ENCODE results near the gene ZNF665.
"Not testable (repeated sequence)": the region's sequence is repeated elsewhere in the genome, so short reads cannot be mapped to it uniquely, and the experiment has no call there.

ZNF665 gene

DNA sequence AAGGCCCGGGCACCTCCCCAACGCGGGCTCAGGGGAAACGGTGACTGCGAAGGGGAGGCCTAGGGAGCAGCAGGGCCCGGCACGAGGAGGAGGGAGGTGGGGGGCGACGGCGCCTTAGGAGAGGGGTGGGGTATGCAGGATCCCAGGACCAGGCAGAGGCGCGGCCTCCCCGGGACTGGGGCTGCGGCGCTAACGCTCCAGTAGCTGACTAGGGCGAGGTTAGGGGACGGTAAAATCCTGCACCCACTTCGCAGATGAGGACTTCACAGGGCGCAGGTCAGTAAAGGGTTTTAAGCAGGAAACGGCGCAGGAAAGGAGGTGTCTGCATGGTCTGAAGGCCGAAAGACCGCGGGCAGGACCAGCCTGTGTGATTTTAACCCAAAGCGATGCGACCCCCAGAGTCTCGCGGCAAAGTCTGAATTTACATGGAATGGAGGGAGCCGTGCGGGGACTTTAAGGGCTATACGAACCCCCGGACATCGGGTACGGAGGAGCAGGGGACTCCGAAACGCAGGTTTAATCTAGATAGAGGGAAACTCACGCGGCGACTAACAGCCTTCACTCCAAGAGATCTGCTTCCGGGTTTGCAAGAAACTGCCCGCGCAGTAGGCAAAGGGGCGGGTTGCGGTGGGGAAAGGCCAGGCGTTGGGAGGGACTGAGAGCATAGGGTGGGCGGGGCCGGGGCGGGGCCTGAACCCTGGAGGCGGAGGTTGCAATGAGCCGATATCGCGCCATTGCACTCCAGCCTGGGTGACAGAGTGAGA is at the start of gene ZNF665:
Gene ZNF665, minus strand, starts transcription at position 588 of the 764 bp plus-strand sequence. CDS start 10,460 bp downstream, outside the sequence.
- DNase-seq = peak; percentile 1

DNA sequence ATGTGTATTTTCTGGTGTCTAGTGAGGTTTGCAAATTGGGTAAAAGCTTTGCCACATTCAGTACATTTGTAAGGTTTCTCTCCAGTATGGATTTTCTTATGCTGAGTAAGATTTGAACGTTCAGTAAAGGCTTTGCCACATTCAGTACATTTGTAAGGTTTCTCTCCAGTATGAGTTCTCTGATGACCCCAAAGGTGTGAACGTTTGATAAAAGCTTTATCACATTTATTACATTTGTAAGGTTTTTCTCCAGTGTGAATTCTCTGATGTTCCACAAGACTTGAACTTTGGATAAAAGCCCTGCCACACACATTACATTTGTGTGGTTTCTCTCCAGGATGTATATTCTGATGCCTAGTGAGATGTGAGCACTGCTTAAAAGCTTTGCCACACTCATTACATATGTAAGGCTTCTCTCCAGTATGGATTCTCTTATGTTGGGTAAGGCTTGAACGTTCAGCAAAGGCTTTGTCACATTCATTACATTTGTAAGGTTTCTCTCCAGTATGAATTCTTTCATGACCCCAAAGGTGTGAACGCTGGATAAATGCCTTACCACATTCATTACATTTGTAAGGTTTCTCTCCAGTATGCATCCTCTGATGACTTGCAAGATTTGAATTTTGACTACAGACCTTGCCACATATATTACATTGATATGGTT is 44.1 kb upstream of the ZNF665 start:
- DNase-seq = no peak

DNA sequence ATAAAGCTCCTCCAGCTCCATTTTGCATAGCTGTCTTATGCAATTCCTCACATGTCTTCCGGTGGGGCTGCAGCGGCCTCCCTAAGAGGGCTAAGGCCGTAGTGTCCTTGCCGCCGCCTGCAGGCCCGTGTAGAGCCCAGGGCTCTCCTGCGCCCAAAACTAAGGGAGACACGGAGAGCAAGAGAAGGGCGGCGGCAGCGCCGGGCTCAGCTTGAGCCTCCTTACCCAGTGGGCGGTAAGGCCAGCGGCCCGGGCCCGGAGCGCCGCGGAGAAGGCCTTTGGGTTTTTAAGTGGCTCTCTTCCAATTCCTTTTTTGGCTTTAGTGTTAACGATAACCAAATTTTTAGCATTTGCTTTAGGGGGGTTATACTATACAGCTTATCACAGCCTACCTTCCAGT is 31.4 kb upstream of the ZNF665 start:
- no peak for DNase-seq

DNA sequence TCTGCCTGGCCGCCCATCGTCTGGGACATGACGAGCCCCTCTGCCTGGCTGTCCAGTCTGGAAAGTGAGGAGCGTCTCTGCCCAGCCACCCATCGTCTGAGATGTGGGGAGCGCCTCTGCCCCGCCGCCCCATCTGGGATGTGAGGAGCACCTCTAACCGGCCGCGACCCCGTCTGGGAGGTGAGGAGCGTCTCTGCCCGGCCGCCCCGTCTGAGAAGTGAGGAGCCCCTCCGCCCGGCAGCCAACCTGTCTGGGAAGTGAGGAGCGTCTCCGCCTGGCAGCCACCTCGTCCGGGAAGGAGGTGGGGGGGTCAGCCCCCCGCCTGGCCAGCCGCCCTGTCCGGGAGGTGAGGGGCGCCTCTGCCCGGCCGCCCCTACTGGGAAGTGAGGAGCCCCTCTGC is 29.6 kb upstream of the ZNF665 start:
- not testable (repeated sequence) for DNase-seq

DNA sequence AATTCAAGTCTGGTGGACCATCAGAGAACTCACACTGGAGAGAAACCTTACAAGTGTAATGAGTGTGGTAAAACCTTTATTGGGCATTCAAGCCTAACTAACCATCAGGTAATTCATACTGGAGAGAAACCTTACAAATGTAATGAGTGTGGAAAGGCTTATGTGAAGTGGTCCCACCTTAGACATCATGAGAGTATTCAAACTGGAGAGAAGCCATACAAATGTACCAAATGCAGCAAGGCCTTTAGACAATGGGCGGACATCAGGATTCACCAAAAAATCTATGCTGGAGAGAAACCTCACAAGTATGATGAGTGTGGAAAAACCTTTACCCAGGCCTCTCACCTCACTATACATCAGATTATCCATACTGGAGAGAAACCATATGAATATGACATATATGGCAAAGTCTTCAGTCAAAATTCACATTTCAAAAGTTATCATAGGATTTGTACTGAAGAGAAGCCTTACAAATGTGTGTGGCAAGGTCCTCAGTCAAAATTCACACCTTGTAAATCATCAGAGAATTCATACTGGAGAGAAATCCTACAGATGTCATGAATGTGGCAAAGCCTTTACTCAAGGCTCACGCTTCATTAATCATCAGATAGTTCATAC is 19.7 kb upstream of the ZNF665 start:
- no peak for DNase-seq

DNA sequence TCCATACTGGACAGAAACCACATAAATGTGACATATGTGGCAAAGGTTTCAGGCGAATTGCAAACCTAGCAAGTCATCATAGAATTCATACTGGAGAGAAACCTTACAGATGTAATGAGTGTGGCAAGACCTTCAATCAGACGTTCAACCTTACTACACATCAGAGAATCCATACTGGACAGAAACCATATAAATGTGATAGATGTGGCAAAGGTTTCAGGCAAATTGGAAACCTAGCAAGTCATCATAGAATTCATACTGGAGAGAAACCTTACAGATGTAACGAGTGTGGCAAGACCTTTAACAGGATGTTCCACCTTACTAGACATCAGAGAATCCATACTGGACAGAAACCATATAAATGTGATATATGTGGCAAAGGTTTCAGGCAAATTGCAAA is 18.4 kb upstream of the ZNF665 start:
- DNase-seq = not testable (repeated sequence)

DNA sequence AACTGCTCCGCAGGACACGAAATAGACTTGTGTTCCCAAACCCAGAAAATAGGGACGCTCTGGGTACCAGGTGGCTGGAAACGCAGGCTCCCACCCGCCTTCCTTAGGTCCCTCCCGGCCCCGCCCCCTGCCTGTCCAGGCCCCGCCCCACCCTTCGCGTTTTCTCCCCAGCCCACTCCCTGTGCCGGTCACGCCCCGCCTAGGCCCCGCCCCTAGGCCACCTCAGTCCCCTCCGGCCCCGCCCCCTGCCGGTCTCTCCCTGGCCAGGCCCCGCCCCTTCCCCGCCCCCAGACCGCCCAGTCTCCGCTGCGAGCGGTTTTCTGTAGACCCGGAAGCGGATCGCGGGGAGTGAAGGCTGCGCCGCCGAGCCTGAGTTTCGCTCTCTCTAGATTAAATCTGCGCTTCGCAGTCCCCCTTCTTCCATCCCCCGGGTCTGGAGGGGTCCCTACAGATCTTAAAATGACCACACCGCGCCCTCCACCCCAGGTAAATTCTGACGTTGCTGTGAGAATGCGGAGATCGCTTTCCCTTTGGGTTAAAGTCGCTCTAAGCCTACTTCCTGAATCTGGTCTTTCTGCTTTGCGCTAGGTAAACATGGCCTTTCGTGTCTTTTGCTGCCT is 3.7 kb upstream of the ZNF665 start:
- DNase-seq = peak; percentile 32

DNA sequence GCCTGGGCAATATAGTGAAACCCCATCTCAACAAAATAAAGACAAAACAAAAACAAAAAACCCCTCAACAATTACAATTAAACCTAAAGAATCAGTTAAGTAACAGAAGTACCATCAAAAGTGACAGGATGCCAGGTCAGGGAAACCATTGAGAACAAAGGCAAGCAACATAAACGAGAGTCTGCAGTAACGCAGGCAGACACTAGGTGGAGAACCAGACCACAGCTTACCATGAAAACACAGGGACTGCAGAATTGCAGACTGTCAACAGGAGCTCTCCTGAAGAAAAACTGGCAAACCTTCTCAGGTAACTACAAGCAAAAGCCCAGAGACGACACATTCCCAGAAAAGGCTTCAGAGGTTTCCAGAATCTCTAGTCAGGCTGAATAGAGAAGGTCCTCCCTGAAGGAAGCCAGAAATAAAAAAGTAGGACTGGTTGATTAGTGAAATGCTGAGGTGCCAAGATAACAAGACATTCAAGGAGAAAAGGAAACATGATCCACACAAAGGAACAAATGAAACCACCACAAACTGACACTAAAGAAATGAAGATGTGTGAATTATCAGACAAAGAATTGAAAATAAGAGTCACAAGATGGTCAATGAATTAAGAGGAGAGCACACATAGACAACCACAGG is 2.2 kb upstream of the ZNF665 start:
- peak; percentile 44 for DNase-seq

DNA sequence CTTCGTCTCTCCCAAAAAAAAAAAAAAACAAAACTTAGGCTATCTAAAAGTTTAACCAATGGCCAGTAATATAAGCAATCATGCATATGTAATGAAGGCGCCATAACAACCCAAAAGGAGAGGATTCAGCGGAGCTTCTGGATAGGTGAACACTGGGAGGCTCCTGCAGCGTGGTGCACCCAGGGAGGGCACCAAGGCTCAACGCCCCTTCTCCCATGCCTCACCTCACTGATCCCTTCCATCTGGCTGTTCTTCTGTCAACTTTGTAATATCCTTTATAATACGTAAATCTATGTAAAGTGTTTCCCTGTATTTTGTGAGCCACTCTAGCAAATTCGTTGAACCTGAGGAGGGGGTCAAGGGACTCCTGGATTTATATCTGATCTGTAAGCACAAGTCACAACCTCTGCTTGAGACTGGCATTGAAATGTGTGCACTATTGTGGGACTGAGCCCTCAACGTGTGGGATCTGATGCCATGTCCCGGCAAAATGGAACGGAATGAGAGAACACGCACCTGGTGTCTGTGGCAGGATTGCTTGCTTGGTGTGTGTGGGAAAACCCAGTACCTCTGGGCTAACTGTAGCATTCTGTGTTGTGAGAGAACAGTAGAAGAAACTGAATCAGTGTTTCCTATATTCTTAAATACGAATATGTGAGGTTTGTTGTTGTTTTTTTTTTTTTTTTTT is 521 bp upstream of the ZNF665 start:
- no peak for DNase-seq

DNA sequence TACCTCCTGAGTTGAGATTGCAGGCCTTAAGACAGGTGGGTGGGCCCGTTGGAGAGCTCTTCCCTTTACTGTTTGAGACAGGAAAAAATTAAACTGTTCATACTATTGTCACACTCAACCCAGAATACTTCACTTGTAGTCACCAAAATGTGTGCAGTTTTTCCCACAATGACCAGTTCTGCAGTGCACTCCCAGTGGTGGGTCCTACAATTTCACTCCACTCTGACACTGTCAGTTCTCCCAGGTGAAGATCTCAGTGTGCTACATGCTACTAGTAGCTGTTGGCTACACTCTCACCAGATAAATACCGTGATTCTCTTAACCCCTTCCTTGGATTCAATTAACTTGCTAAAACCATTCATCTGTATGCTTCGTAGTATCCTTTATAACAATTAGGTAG is 2.9 kb downstream of the ZNF665 start:
- no peak for DNase-seq

DNA sequence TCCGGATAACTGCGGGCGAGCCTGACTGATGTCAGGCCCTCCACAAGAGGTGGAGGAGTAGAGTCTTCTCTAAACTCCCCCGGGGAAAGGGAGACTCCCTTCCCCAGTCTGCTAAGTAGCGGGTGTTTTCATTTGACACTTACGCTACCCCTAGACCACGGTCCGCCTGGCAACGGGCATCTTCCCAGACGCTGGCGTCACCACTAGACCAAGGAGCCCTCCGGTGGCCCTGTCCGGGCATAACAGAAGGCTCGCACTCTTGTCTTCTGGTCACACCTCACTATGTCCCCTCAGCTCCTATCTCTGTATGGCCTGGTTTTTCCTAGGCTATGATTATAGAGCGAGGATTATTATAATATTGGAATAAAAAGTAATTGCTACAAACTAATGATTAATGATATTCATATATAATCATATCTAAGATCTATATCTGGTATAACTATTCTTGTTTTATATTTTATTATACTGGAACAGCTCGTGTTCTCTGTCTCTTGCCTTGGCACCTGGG is 3.4 kb downstream of the ZNF665 start:
- not testable (repeated sequence) for DNase-seq

DNA sequence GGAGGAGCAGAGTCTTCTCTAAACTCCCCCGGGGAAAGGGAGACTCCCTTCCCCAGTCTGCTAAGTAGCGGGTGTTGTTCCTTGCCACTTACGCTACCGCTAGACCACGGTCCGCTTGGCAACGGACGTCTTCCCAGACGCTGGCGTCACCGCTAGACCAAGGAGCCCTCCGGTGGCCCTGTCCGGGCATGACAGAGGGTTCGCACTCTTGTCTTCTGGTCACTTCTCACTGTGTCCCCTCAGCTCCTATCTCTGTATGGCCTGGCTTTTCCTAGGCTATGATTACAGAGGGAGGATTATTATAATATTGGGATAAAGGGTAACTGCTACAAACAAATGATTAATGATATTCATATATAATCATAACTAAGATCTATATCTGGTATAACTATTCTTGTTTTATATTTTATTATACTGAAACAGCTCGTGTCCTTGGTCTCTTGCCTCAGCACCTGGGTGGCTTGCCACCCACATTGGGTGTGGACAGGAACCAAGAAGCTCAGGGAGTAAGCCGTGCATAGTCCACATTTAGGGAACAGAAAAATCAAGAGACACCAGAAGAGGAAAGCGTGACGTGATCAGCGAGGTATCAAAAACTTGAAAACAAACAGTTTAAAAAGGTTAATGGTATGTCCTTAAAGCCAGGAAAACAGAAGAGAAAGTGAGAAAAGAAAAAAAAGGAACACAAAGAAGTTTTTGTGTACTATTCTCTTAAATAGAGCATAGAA is 7.8 kb downstream of the ZNF665 start:
- DNase-seq = not testable (repeated sequence)

DNA sequence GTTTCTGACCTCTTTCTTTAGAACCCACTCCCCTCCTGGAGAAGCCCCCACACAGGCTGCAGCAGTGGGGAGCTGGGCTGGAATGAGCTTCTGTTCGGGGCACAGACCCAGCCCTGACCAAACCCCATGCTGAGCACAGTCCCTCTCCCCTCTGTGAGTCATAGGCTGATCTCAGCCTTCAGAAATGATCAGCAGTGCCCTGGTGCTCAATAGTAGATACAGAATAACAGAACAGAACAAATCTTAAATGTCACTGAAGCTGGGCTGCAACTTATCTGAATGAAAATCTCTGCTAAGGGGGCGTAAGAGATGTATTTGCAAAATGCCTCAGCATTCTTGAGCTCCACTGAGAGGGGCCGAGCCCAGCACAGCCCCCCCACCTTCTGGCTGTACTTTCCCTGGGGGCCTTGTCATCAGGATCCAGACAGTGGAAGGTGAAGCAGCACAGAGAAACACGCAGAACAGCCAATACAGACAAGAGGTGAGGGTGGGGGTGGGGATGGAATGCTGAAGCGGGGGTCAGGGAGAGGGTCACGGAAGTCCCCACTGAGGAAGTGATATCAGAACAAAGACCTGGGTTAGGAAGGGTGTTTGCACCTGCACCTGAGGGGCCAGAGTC is 9.9 kb downstream of the ZNF665 start:
- no peak for DNase-seq

DNA sequence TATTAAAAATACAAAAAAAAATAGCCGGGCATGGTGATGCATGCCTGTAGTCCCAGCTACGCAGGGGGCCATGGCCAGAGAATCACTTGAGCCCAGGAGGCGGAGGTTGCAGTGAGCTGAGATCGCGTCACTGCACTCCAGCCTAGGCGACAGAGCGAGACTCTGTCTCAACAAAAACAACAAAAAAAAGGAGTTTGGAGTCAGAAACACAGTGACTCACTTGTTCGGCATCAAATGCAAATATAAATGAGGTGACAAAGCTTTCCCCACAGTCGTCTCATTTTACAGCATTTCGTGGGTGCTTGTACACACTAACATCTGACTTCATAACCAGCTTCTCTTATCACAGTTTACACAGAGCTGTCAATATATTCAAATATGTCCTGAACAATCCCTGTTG is 11.0 kb downstream of the ZNF665 start:
- no peak for DNase-seq

DNA sequence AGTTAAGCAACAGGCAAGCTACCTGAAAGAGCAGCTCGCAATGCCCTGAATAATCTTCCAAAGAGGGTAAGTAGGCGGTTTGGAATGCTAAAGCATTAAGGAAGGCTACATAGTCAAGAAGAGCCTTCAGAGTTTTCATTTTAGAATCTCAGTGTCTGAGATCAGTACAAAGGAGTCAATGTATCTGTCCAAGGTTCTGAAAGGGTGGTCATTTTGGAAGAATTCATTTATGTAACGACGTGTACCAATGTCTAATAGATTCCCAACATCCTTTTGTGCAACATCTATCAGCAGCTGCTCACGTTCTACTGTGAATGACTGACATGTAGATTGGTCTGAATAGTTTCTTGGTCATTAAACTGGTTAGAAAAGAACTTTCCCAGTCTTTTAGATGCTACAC is 15.2 kb downstream of the ZNF665 start:
- DNase-seq = no peak

DNA sequence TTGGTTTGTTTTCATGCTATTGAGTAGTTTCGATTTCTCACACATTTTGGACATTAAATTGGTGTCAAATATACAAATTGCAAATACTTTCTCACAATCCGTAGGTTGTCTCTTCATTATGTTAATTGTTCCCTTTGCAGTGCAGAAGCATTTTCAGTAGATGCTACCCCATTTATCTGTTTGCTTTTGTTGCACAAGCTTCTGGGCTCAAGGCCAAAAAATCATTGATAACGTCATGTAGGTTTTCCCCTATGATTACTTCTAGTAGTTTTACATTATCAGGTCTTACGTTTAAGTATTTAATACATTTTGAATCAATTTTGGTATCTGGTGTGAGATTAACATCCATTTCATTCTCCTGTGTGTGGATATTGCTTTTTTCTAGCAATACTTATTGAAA is 20.3 kb downstream of the ZNF665 start:
- no peak for DNase-seq

DNA sequence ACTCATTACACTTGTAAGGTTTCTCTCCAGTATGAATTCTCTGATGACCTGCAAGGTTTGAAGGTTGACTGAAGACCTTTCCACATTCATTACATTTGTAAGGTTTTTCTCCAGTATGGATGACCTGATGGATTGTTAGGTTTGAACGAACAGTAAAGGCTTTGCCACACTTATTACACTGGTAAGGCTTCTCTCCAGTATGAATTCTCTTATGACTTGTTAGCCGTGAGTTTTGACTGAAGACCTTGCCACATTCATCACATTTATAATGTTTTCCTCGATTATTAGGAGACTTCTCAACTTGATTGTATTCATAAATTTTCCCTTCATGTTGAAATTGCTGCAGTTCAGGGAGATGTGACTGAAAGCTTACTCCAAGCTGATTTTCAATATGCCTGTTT is 27.5 kb downstream of the ZNF665 start:
- no peak for DNase-seq

DNA sequence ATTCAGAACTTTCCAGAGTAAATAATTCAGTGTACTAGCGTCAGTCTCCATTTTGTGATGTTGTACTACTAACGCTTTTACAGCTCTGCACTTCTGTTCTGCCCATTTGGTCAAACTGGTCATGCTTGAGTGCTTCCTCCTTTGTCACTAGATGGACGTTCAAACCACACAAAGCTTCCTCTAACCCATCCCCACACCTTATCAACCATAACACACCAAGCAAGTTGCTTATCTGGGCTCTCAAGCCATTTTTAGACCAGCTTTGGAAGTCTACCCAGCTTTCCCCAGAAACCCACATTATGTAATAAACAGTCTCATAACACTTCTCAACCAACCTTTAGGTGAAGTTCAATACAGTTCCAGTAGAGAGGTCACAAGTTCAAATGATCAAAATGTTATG is 32.0 kb downstream of the ZNF665 start:
- no peak for DNase-seq

DNA sequence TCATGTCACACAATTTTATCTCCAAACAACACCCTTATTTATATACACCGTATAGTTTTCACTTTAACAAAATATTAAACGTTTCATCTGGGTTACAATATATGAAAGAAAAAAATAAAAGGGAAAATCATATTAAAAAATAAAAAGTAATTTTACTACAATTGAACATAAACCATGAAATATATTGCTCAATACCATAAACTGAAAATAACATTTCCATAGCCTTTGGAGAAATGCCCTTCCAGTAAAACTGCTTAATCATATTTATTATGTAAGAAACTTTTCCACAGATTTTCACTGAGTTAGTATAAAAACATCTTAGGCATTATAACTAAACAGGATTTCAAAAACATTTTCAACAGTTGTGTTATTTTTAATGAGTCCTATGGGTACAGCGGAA is 32.8 kb downstream of the ZNF665 start:
- DNase-seq = no peak

DNA sequence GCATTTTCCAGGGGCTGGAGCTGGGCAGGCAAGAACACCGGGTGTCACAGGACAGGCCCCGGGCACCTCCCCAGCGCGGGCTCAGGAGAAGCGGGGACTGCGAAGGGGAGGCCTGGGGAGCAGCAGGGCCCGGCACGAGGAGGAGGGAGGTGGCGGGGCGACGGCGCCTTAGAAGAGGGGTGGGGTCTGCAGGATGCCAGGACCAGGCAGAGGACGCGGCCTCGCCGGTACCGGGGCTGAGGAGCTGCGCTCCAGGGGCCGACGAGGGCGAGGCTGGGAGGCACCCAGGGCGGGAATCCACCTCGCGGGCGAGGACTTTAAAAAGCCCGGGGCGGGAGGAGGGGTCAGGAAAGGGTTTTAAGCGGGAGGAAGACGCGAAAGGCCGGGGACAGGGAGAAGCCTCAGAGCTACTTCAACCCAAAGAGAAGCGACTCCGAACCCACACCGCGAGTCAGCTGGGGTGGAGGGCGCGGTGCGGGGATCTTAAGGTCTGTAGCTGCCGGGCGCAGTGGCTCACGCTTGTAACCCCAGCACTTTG is 35.0 kb downstream of the ZNF665 start:
- no peak for DNase-seq

DNA sequence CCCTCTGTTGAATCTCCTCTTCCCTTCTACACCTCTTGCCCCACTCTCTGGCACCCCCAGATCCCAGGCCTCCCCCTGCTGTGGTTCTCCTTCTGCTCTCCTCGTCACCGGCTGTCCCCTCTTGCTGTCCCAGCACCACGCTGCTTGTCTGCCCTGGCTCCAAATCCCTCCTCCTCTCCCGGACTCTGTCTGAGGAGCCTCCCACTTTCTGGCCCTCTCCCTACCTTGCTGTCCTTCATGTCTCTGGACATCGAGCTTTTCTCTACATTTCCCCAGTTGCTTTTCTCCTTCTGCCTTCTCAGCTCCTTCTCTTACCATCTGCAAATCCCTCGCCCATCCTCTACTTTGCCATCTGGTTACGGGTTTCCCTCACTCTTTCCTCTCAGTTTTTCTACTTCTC is 35.5 kb downstream of the ZNF665 start:
- no peak for DNase-seq

All from NCI-H2107 (cell line).